GM12865 (cell line): ENCODE data around the gene GRK5.

ENCODE experiments used
- DNase-seq: peaks from one replicate; pipeline ENCODE4 v3.0.0; 2010; ENCODE audit warnings: low read depth
- H3K4me3 ChIP-seq: 2 replicates; pipeline ENCODE4 v1.5.1; 2011; ENCODE audit warnings: mild to moderate bottlenecking, low read depth, low read length, control low read depth
- CTCF ChIP-seq: IDR thresholded peaks from 2 replicates; pipeline ENCODE4 v1.5.1; 2011; ENCODE audit warnings: low read length, control low read depth, low read depth, inconsistent platforms; ENCODE audit not compliant: insufficient read depth; ENCODE audit errors: missing control alignments

GRK5 gene

GRCh38 chr10:119348516-119349240 lies 141.3 kb downstream of the GRK5 start:
- no peak overlapping the region for H3K4me3 ChIP-seq
- no peak for TF ChIP-seq CTCF
- DNase-seq = no peak

GRCh38 chr10:119349341-119349740 lies 142.0 kb downstream of the GRK5 start:
- no peak overlapping the region for H3K4me3 ChIP-seq
- TF ChIP-seq CTCF = no peak
- DNase-seq = no peak

GRCh38 chr10:119349937-119350501 lies 142.6 kb downstream of the GRK5 start:
- H3K4me3 ChIP-seq = no peak overlapping the region
- no peak for TF ChIP-seq CTCF
- DNase-seq = no peak

- no peak overlapping the region for H3K4me3 ChIP-seq
- TF ChIP-seq CTCF = no peak
- DNase-seq = no peak
Measured at GRCh38 chr10:119350502-119351097, 143.2 kb downstream of the GRK5 start.

- TF ChIP-seq CTCF = no peak
- DNase-seq = no peak
- H3K4me3 ChIP-seq = no peak overlapping the region
Measured at GRCh38 chr10:119351189-119351588, 143.8 kb downstream of the GRK5 start.

- no peak for DNase-seq
Measured at GRCh38 chr10:119352042-119352441, 144.7 kb downstream of the GRK5 start.

More at GRCh38 chr10:119352042-119352441, 144.7 kb downstream of the GRK5 start:
- no peak overlapping the region for H3K4me3 ChIP-seq
- TF ChIP-seq CTCF = no peak
